Measurements from ENCODE around the gene ADSL. TPM values are rescaled to one million over a fixed set of nuclear protein-coding genes. Genes with fewer than 3 reads are reported as not detected.

The ADSL gene
- total RNA-seq, 1 experiment from 2014 or later = 120 TPM

- Histone ChIP-seq H3K27me3 (replicated peaks; ENCODE audit: control insufficient read depth, insufficient read depth, low read length) (no peaks in the 10 kb centered on the region), H3K36me3 (ENCODE audit: control insufficient read depth, insufficient read depth, low read length) (peaks cover 4% of the 10 kb centered on the region), H3K4me1 (peaks cover 10% of the 10 kb centered on the region; the same call in 1 of the 2 replicates), H3K4me3 (ENCODE audit: low read depth, low read length) (no peak overlapping the region), H3K9me3 (no peaks in the 10 kb centered on the region)
- Mint-ChIP-seq H3K4me3 (ENCODE audit: unreplicated experiment) (no peak overlapping the region), H3K4me1 (ENCODE audit: low read depth, unreplicated experiment) (no peaks in the 10 kb centered on the region), H3K9me3 (ENCODE audit: unreplicated experiment) (no peaks in the 10 kb centered on the region), H3K36me3 (ENCODE audit: insufficient read depth, unreplicated experiment) (peaks cover 26% of the 10 kb centered on the region), H3K27ac (ENCODE audit: unreplicated experiment) (no peak overlapping the region), H3K27me3 (ENCODE audit: insufficient read depth, unreplicated experiment) (no peaks in the 10 kb centered on the region)
- no peak for DNase-seq
- TF ChIP-seq CTCF (IDR thresholded peaks at IDR 0.05; ENCODE audit: insufficient read depth in 1 of 2, low read depth in 1 of 2, low read length in 1 of 2, severe bottlenecking in 1 of 2, unreplicated experiment in 1 of 2) = no peak
- intact Hi-C loops (cut with micrococcal nuclease; ENCODE audit: unreplicated experiment) = no loop called here
- ChIA-PET POLR2A (no interaction called here), CTCF (no interaction called here)
- BruUV-seq (replicated peaks) = no TSS peak
Observed at GRCh38 chr22:40434106-40434505, 87.8 kb downstream of the ADSL start.

- intact Hi-C loops (cut with micrococcal nuclease; ENCODE audit: unreplicated experiment) = no loop called here
- H3K36me3 ChIP-seq (ENCODE audit: control insufficient read depth, insufficient read depth, low read length) = peaks cover 2% of the 10 kb centered on the region; the same call in 1 of the 2 replicates
Observed at GRCh38 chr22:40434745-40435144, 88.4 kb downstream of the ADSL start.

More at GRCh38 chr22:40434745-40435144, 88.4 kb downstream of the ADSL start:
- CTCF ChIA-PET = interaction anchor here (0.6 kb wide), 1 partner anchor 84 kb away, joined by 3 read pairs; no protein-coding TSS in a partner anchor
- H3K27ac Mint-ChIP-seq (ENCODE audit: unreplicated experiment) = no peak overlapping the region
- no peaks in the 10 kb centered on the region for H3K27me3 ChIP-seq (replicated peaks; ENCODE audit: control insufficient read depth, insufficient read depth, low read length)
- no peak for TF ChIP-seq CTCF (IDR thresholded peaks at IDR 0.05; ENCODE audit: insufficient read depth in 1 of 2, low read depth in 1 of 2, low read length in 1 of 2, severe bottlenecking in 1 of 2, unreplicated experiment in 1 of 2)
- peaks cover 10% of the 10 kb centered on the region; the same call in 1 of the 2 replicates for H3K4me1 ChIP-seq
- no peaks in the 10 kb centered on the region for H3K27me3 Mint-ChIP-seq (ENCODE audit: insufficient read depth, unreplicated experiment)
- peaks cover 22% of the 10 kb centered on the region for H3K36me3 Mint-ChIP-seq (ENCODE audit: insufficient read depth, unreplicated experiment)
- BruUV-seq (replicated peaks) = no TSS peak
- H3K9me3 Mint-ChIP-seq (ENCODE audit: unreplicated experiment) = no peaks in the 10 kb centered on the region
- no peak overlapping the region for H3K4me3 ChIP-seq (ENCODE audit: low read depth, low read length)
- no peaks in the 10 kb centered on the region for H3K4me1 Mint-ChIP-seq (ENCODE audit: low read depth, unreplicated experiment)
- no peak for DNase-seq
- H3K4me3 Mint-ChIP-seq (ENCODE audit: unreplicated experiment) = no peak overlapping the region
- H3K9me3 ChIP-seq = no peaks in the 10 kb centered on the region
- POLR2A ChIA-PET = no interaction called here
